NCI-H2196 (cell line): Measurements from ENCODE around the gene TENM3.
A peak's percentile ranks its signal among the peaks of the same experiment; 100 is the strongest.
"Not testable (repeated sequence)": the region's sequence is repeated elsewhere in the genome, so short reads cannot be mapped to it uniquely, and the experiment has no call there.

Experiments
- DNase-seq: peaks from one replicate; lab custom pipeline; 2025; ENCODE audit not compliant: unreplicated experiment; lab: John Stamatoyannopoulos, UW

TENM3 gene

GRCh38 chr4:182803235-182803634 lies 560.0 kb downstream of the TENM3 start:
- DNase-seq, result no peak

GRCh38 chr4:182804131-182804530 lies 560.9 kb downstream of the TENM3 start:
- DNase-seq, result no peak

GRCh38 chr4:182805321-182805720 lies 562.1 kb downstream of the TENM3 start:
- DNase-seq, result no peak

- DNase-seq, result no peak
Observed at GRCh38 chr4:182805750-182806149, 562.5 kb downstream of the TENM3 start.

GRCh38 chr4:182806259-182807252 lies 563.4 kb downstream of the TENM3 start:
- DNase-seq, result peak; percentile 69

- DNase-seq, result no peak
Observed at GRCh38 chr4:182807346-182807745, 564.1 kb downstream of the TENM3 start.

- no peak for DNase-seq
Observed at GRCh38 chr4:182807767-182808548, 564.8 kb downstream of the TENM3 start.

GRCh38 chr4:182808673-182809416 lies 565.6 kb downstream of the TENM3 start:
- no peak for DNase-seq

GRCh38 chr4:182809417-182810102 lies 566.4 kb downstream of the TENM3 start:
- no peak for DNase-seq

GRCh38 chr4:182810103-182810615 lies 567.0 kb downstream of the TENM3 start:
- DNase-seq, result no peak

- no peak for DNase-seq
Observed at GRCh38 chr4:182812916-182813315, 569.7 kb downstream of the TENM3 start.

GRCh38 chr4:182814065-182814464 lies 570.9 kb downstream of the TENM3 start:
- not testable (repeated sequence) for DNase-seq

- no peak for DNase-seq
Observed at GRCh38 chr4:182818926-182819730, 575.9 kb downstream of the TENM3 start.

GRCh38 chr4:182819751-182820150 lies 576.5 kb downstream of the TENM3 start:
- DNase-seq, result no peak

GRCh38 chr4:182822554-182822953 lies 579.4 kb downstream of the TENM3 start:
- DNase-seq, result no peak

GRCh38 chr4:182823576-182823975 lies 580.4 kb downstream of the TENM3 start:
- no peak for DNase-seq

GRCh38 chr4:182825003-182825402 lies 581.8 kb downstream of the TENM3 start:
- DNase-seq, result no peak

GRCh38 chr4:182825786-182826185 lies 582.6 kb downstream of the TENM3 start:
- DNase-seq, result no peak

- no peak for DNase-seq
Observed at GRCh38 chr4:182826391-182826790, 583.2 kb downstream of the TENM3 start.

GRCh38 chr4:182827166-182827565 lies 584.0 kb downstream of the TENM3 start:
- no peak for DNase-seq
